Testis (tissue), 3 donors: ENCODE data around the gene IGSF21. TPM values are rescaled to one million over a fixed set of nuclear protein-coding genes. Genes with fewer than 3 reads are reported as not detected.
"Not testable (repeated sequence)": the region's sequence is repeated elsewhere in the genome, so short reads cannot be mapped to it uniquely, and the experiment has no call there.

Experiments
- DNase-seq: peaks from one replicate; pipeline ENCODE4 v3.0.0-alpha.2; 2019
- H3K27ac ChIP-seq, 2 donors: fragments of 200-600 bp; sonication (generic); one replicate each; pipeline ENCODE4 v1.5.1; 2019
- H3K27me3 ChIP-seq: fragments of 200-600 bp; sonication (generic); one replicate; pipeline ENCODE4 v1.5.1; 2019
- H3K36me3 ChIP-seq: fragments of 200-600 bp; sonication (generic); one replicate; pipeline ENCODE4 v1.5.1; 2017; ENCODE audit warnings: low read depth; ENCODE audit errors: missing control alignments
- H3K4me1 ChIP-seq: fragments of 200-600 bp; sonication (generic); one replicate; pipeline ENCODE4 v1.5.1; 2019
- H3K4me3 ChIP-seq, 2 donors: fragments of 200-600 bp; sonication (generic); one replicate each; pipeline ENCODE4 v1.5.1; 2017 to 2019
- H3K9me3 ChIP-seq: fragments of 200-600 bp; sonication (generic); one replicate; pipeline ENCODE4 v1.5.1; 2017
- CTCF ChIP-seq, 3 experiments: fragments of 450-650 bp in 2 of 3; fragments of 200-600 bp in 1 of 3; sonication (generic) in 1 of 3; IDR thresholded peaks; one replicate each; pipeline ENCODE4 v1.5.1; 2016 to 2019; ENCODE audit warnings: antibody characterized with exemption in 3 of 3, mild to moderate bottlenecking in 2 of 3, moderate library complexity in 1 of 3
- POLR2A ChIP-seq: fragments of 450-650 bp; IDR thresholded peaks from one replicate; pipeline ENCODE4 v1.6.1; 2017; ENCODE audit warnings: antibody characterized with exemption, mild to moderate bottlenecking, moderate library complexity
- WGBS, 2 donors: methylation state at CpG; one replicate each; pipeline ENCODE4 v1.1.5; 2018; 5-methylcytosine and 5-hydroxymethylcytosine counted together
- intact Hi-C: fragments of 100-400 bp; cut with DNase I; formaldehyde crosslinking; loops from one replicate; pipeline ENCODE4 v1.15.1; 2023; ENCODE audit warnings: low total_unique reads
- polyA plus RNA-seq: library from polyadenylated mRNA; stranded (reverse); fragments of 350-450 nt; fragmentation: Illumina TruSeq; extraction: RNeasy Lipid Tissue Mini Kit (QIAGEN cat#74804); gene quantifications from one replicate; pipeline ENCODE4 v1.2.3, GENCODE V29; 2014; ENCODE audit warnings: low read depth, low replicate concordance; ENCODE audit not compliant: insufficient read depth
- total RNA-seq, 2 donors: library from RNA; depleted of rRNA; stranded (reverse); fragments of >200 nt; gene quantifications; one replicate each; pipeline ENCODE4 v1.2.3, GENCODE V29; 2016

Gene IGSF21
- total and polyA plus RNA-seq, 3 donors from 2014 or later, result 1.7 to 4.2 (median 2.9) TPM

GRCh38 chr1:18157968-18158367 is 50.4 kb downstream of the IGSF21 start:
- no peak overlapping the region for H3K27ac ChIP-seq
- H3K4me3 ChIP-seq, result no peak overlapping the region
- H3K27me3 ChIP-seq, result no peaks in the 10 kb centered on the region
- no peak for TF ChIP-seq POLR2A
- no peak for TF ChIP-seq CTCF (IDR thresholded peaks at IDR 0.05)
- no peaks in the 10 kb centered on the region for H3K9me3 ChIP-seq
- 78 to 80% methylated on average over 7 of the region's 7 CpGs for WGBS, 2 donors
- no peaks in the 10 kb centered on the region for H3K36me3 ChIP-seq
- H3K4me1 ChIP-seq, result no peaks in the 10 kb centered on the region
- intact Hi-C loops, result no loop called here
- DNase-seq, result no peak

- H3K36me3 ChIP-seq, result no peaks in the 10 kb centered on the region
- H3K27me3 ChIP-seq, result no peaks in the 10 kb centered on the region
- 63 to 85% methylated on average over 5 of the region's 5 CpGs for WGBS, 2 donors
- no peak overlapping the region for H3K4me3 ChIP-seq
- DNase-seq, result no peak
- TF ChIP-seq CTCF (IDR thresholded peaks at IDR 0.05), result no peak
- TF ChIP-seq POLR2A, result no peak
- no peak overlapping the region for H3K27ac ChIP-seq
- intact Hi-C loops, result no loop called here
- no peaks in the 10 kb centered on the region for H3K4me1 ChIP-seq
- H3K9me3 ChIP-seq, result no peaks in the 10 kb centered on the region
These were observed 51.1 kb downstream of the IGSF21 start for GRCh38 chr1:18158714-18159113.

GRCh38 chr1:18160290-18160942 is 52.8 kb downstream of the IGSF21 start:
- peak; percentile 49 for DNase-seq
- no peaks in the 10 kb centered on the region for H3K4me1 ChIP-seq
- H3K9me3 ChIP-seq, result no peaks in the 10 kb centered on the region
- H3K27ac ChIP-seq, result peak overlapping the region in 1 of 2 donors; percentile 36
- no peaks in the 10 kb centered on the region for H3K27me3 ChIP-seq
- intact Hi-C loops, result no loop called here
- H3K36me3 ChIP-seq, result no peaks in the 10 kb centered on the region
- TF ChIP-seq POLR2A (no peak), CTCF (IDR thresholded peaks at IDR 0.05) (no peak)
- 87 to 91% methylated on average over 13 of the region's 13 CpGs for WGBS, 2 donors
- H3K4me3 ChIP-seq, result no peak overlapping the region

GRCh38 chr1:18161690-18162089 is 54.1 kb downstream of the IGSF21 start:
- 48 to 58% methylated on average over 6 of the region's 6 CpGs for WGBS, 2 donors
- TF ChIP-seq CTCF (IDR thresholded peaks at IDR 0.05), result no peak
- TF ChIP-seq POLR2A, result no peak
- H3K27me3 ChIP-seq, result no peaks in the 10 kb centered on the region
- no peaks in the 10 kb centered on the region for H3K9me3 ChIP-seq
- no peak overlapping the region for H3K27ac ChIP-seq
- H3K4me3 ChIP-seq, result no peak overlapping the region
- intact Hi-C loops, result no loop called here
- DNase-seq, result no peak
- peaks cover 7% of the 10 kb centered on the region for H3K4me1 ChIP-seq
- H3K36me3 ChIP-seq, result no peaks in the 10 kb centered on the region

GRCh38 chr1:18165640-18166039 is 58.0 kb downstream of the IGSF21 start:
- H3K4me1 ChIP-seq, H3K4me3 ChIP-seq, intact Hi-C loops, DNase-seq, H3K36me3 ChIP-seq, H3K27me3 ChIP-seq, H3K9me3 ChIP-seq: not testable (repeated sequence)
- 27 to 31% methylated on average over 2 of the region's 2 CpGs for WGBS, 2 donors
- H3K27ac ChIP-seq, result peak overlapping the region in 1 of 2 donors; percentile 39
